DND-41 (cell line): ENCODE measurements around the gene CHN2.

Experiments used
- ATAC-seq: fragments of 200-7000 bp; cut with Tn5 transposase; 3 replicates; pipeline ENCODE4 v1.9.1; 2021; ENCODE audit warnings: low read depth; ENCODE audit not compliant: insufficient read depth
- DNase-seq: peaks from one replicate; pipeline ENCODE4 v3.0.0-alpha.2; 2020
- H2AFZ ChIP-seq: 2 replicates; pipeline ENCODE4 v1.6.0; 2012; ENCODE audit warnings: low read depth, low read length
- H3K27ac ChIP-seq: 2 replicates; pipeline ENCODE4 v1.5.1; 2012; ENCODE audit warnings: low read length, inconsistent platforms
- H3K27me3 ChIP-seq: fragments of 200-600 bp; sonication (generic); 2 replicates; pipeline ENCODE4 v1.6.0; 2012; ENCODE audit warnings: low read length, mild to moderate bottlenecking, inconsistent platforms; ENCODE audit not compliant: insufficient read depth, poor library complexity
- H3K36me3 ChIP-seq: 2 replicates; pipeline ENCODE4 v1.5.1; 2012; ENCODE audit warnings: low read length, inconsistent platforms; ENCODE audit not compliant: insufficient read depth
- H3K4me1 ChIP-seq: 2 replicates; pipeline ENCODE4 v1.5.1; 2012; ENCODE audit warnings: mild to moderate bottlenecking, low read length; ENCODE audit not compliant: insufficient read depth
- H3K4me2 ChIP-seq: 2 replicates; pipeline ENCODE4 v1.6.0; 2012; ENCODE audit warnings: mild to moderate bottlenecking, moderate library complexity, low read length, inconsistent platforms; ENCODE audit not compliant: insufficient read depth
- H3K4me3 ChIP-seq, 2 experiments: fragments of 200-600 bp in 1 of 2; shearing (Covaris generic) in 1 of 2; 2 replicates each; pipeline ENCODE4 v1.5.1; 2012 to 2016; ENCODE audit warnings: inconsistent platforms in 2 of 2, low read length in 2 of 2, mild to moderate bottlenecking in 2 of 2, low read depth in 1 of 2, moderate library complexity in 1 of 2
- H3K79me2 ChIP-seq: 2 replicates; pipeline ENCODE4 v1.6.0; 2012; ENCODE audit warnings: low read length, inconsistent platforms; ENCODE audit not compliant: insufficient read depth
- H3K9ac ChIP-seq: 2 replicates; pipeline ENCODE4 v1.6.0; 2012; ENCODE audit warnings: low read depth, mild to moderate bottlenecking, inconsistent platforms, low read length, moderate library complexity
- H3K9me3 ChIP-seq: 2 replicates; pipeline ENCODE4 v1.5.1; 2012; ENCODE audit warnings: low read length, moderate library complexity, mild to moderate bottlenecking, inconsistent platforms; ENCODE audit not compliant: insufficient read depth, severe bottlenecking
- H4K20me1 ChIP-seq: 2 replicates; pipeline ENCODE4 v1.6.0; 2012; ENCODE audit warnings: low read length; ENCODE audit not compliant: insufficient read depth
- CTCF ChIP-seq: IDR thresholded peaks from 2 replicates; pipeline ENCODE4 v1.5.1; 2012; ENCODE audit warnings: borderline replicate concordance, low read length, moderate library complexity, mild to moderate bottlenecking; ENCODE audit not compliant: poor library complexity, severe bottlenecking; ENCODE audit errors: extremely low read depth
- EZH2 ChIP-seq: IDR thresholded peaks from 3 replicates; pipeline ENCODE4 v1.6.1; 2012; ENCODE audit warnings: borderline replicate concordance, low read depth, mild to moderate bottlenecking, moderate library complexity, low read length, inconsistent platforms; ENCODE audit not compliant: severe bottlenecking

Gene CHN2

GRCh38 chr7:29352041-29352440 is 157.5 kb downstream of the CHN2 start:
- Histone ChIP-seq H3K4me3 (no peak overlapping the region), H3K36me3 (no peaks in the 10 kb centered on the region), H3K9me3 (no peaks in the 10 kb centered on the region), H3K27me3 (no peaks in the 10 kb centered on the region), H2AFZ (no peak overlapping the region), H4K20me1 (no peaks in the 10 kb centered on the region), H3K27ac (no peak overlapping the region), H3K4me2 (no peak overlapping the region), H3K4me1 (no peaks in the 10 kb centered on the region), H3K79me2 (no peaks in the 10 kb centered on the region), H3K9ac (no peak overlapping the region)
- TF ChIP-seq CTCF (no peak), EZH2 (no peak)
- ATAC-seq (no peak), DNase-seq (no peak)

GRCh38 chr7:29353810-29354209 is 159.2 kb downstream of the CHN2 start:
- no peak for DNase-seq
- Histone ChIP-seq H2AFZ (no peak overlapping the region), H3K4me1 (no peaks in the 10 kb centered on the region), H4K20me1 (no peaks in the 10 kb centered on the region), H3K79me2 (no peaks in the 10 kb centered on the region), H3K4me3 (no peak overlapping the region), H3K4me2 (no peak overlapping the region), H3K9me3 (no peaks in the 10 kb centered on the region), H3K27me3 (no peaks in the 10 kb centered on the region), H3K27ac (no peak overlapping the region), H3K36me3 (no peaks in the 10 kb centered on the region), H3K9ac (no peak overlapping the region)
- no peak for ATAC-seq
- TF ChIP-seq EZH2 (no peak), CTCF (no peak)

GRCh38 chr7:29354340-29354739 is 159.8 kb downstream of the CHN2 start:
- H2AFZ ChIP-seq = no peak overlapping the region
- no peak for ATAC-seq
- H3K9ac ChIP-seq = no peak overlapping the region
- DNase-seq = no peak
- H4K20me1 ChIP-seq = no peaks in the 10 kb centered on the region
- H3K4me2 ChIP-seq = no peak overlapping the region
- no peaks in the 10 kb centered on the region for H3K9me3 ChIP-seq
- H3K36me3 ChIP-seq = no peaks in the 10 kb centered on the region
- TF ChIP-seq EZH2 (no peak), CTCF (no peak)
- H3K79me2 ChIP-seq = no peaks in the 10 kb centered on the region
- H3K4me1 ChIP-seq = no peaks in the 10 kb centered on the region
- no peaks in the 10 kb centered on the region for H3K27me3 ChIP-seq
- no peak overlapping the region for H3K27ac ChIP-seq
- H3K4me3 ChIP-seq = no peak overlapping the region

GRCh38 chr7:29355388-29355787 is 160.8 kb downstream of the CHN2 start:
- Histone ChIP-seq H3K9ac (no peak overlapping the region), H3K9me3 (no peaks in the 10 kb centered on the region), H3K4me1 (no peaks in the 10 kb centered on the region), H3K27me3 (no peaks in the 10 kb centered on the region), H3K4me2 (no peak overlapping the region), H4K20me1 (no peaks in the 10 kb centered on the region), H3K27ac (no peak overlapping the region), H3K79me2 (no peaks in the 10 kb centered on the region), H2AFZ (no peak overlapping the region), H3K4me3 (no peak overlapping the region), H3K36me3 (no peaks in the 10 kb centered on the region)
- DNase-seq (no peak), ATAC-seq (no peak)
- TF ChIP-seq CTCF = no peak
- TF ChIP-seq EZH2 = no peak
